H1 (cell line): ENCODE results near the gene TMEM139. TPM values are rescaled to one million over a fixed set of nuclear protein-coding genes. Genes with fewer than 3 reads are reported as not detected.

Source experiments
- SP1 ChIP-seq: IDR thresholded peaks from 2 replicates; pipeline ENCODE4 v1.6.1; 2011; ENCODE audit warnings: low read depth, low read length
- polyA plus RNA-seq, 7 experiments: library from polyadenylated mRNA; depleted of rRNA in 3 of 7; stranded (reverse) in 5 of 7; unstranded in 2 of 7; fragments of >200 nt in 5 of 7; fragments of 200-250 nt in 2 of 7; gene quantifications; 1 replicate in 5 of 7; 2 replicates in 1 of 7; 4 replicates in 1 of 7; pipeline versions ENCODE4 v1.2.1 to v1.2.3, GENCODE V29; 2011 to 2013; ENCODE audit warnings: missing spikeins in 2 of 7, mixed read lengths in 2 of 7
- total RNA-seq: library from RNA; stranded (reverse); fragmentation: NEBNext Ultra II Directional; extraction: Animal tissue kit (Norgen Biotek cat#: 25700); gene quantifications from 2 replicates; pipeline ENCODE4 v1.2.1, GENCODE V29; 2021
- TF ChIP-seq, protein P1 (sequence below): fragments of 300-600 bp; sonication (generic); IDR thresholded peaks from 2 replicates; pipeline ENCODE4 v1.7.1; 2012; ENCODE audit warnings: low read length, moderate library complexity, mild to moderate bottlenecking, inconsistent platforms; ENCODE audit not compliant: insufficient replicate concordance

Gene TMEM139
- total and polyA plus RNA-seq, 2 of the 8 experiments (the other 6 are each of a cell fraction or from before 2014, with no cell fraction given), result 3.2 to 6.7 TPM

DNA sequence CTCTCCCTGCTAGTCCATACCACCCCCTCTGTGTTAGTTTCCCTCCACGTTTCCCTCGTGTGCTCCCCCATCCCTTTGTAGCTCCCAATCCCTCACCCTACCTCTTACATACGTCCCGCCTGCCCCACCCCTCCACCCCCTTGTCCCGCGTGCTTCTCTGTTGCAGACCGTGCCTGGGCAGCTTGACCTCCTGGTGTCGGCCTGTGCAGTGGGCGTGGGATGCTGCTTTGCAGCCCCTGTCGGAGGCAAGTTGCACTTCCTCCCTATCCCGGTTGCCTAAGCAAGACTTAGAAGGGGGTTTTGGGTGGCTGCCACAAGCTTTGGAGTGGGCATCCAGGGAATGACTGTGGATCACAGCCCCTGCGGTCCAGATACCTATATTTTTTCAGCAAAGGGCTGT, 38.9 kb downstream of the TMEM139 start (continued):
- TF ChIP-seq, protein P1, sequence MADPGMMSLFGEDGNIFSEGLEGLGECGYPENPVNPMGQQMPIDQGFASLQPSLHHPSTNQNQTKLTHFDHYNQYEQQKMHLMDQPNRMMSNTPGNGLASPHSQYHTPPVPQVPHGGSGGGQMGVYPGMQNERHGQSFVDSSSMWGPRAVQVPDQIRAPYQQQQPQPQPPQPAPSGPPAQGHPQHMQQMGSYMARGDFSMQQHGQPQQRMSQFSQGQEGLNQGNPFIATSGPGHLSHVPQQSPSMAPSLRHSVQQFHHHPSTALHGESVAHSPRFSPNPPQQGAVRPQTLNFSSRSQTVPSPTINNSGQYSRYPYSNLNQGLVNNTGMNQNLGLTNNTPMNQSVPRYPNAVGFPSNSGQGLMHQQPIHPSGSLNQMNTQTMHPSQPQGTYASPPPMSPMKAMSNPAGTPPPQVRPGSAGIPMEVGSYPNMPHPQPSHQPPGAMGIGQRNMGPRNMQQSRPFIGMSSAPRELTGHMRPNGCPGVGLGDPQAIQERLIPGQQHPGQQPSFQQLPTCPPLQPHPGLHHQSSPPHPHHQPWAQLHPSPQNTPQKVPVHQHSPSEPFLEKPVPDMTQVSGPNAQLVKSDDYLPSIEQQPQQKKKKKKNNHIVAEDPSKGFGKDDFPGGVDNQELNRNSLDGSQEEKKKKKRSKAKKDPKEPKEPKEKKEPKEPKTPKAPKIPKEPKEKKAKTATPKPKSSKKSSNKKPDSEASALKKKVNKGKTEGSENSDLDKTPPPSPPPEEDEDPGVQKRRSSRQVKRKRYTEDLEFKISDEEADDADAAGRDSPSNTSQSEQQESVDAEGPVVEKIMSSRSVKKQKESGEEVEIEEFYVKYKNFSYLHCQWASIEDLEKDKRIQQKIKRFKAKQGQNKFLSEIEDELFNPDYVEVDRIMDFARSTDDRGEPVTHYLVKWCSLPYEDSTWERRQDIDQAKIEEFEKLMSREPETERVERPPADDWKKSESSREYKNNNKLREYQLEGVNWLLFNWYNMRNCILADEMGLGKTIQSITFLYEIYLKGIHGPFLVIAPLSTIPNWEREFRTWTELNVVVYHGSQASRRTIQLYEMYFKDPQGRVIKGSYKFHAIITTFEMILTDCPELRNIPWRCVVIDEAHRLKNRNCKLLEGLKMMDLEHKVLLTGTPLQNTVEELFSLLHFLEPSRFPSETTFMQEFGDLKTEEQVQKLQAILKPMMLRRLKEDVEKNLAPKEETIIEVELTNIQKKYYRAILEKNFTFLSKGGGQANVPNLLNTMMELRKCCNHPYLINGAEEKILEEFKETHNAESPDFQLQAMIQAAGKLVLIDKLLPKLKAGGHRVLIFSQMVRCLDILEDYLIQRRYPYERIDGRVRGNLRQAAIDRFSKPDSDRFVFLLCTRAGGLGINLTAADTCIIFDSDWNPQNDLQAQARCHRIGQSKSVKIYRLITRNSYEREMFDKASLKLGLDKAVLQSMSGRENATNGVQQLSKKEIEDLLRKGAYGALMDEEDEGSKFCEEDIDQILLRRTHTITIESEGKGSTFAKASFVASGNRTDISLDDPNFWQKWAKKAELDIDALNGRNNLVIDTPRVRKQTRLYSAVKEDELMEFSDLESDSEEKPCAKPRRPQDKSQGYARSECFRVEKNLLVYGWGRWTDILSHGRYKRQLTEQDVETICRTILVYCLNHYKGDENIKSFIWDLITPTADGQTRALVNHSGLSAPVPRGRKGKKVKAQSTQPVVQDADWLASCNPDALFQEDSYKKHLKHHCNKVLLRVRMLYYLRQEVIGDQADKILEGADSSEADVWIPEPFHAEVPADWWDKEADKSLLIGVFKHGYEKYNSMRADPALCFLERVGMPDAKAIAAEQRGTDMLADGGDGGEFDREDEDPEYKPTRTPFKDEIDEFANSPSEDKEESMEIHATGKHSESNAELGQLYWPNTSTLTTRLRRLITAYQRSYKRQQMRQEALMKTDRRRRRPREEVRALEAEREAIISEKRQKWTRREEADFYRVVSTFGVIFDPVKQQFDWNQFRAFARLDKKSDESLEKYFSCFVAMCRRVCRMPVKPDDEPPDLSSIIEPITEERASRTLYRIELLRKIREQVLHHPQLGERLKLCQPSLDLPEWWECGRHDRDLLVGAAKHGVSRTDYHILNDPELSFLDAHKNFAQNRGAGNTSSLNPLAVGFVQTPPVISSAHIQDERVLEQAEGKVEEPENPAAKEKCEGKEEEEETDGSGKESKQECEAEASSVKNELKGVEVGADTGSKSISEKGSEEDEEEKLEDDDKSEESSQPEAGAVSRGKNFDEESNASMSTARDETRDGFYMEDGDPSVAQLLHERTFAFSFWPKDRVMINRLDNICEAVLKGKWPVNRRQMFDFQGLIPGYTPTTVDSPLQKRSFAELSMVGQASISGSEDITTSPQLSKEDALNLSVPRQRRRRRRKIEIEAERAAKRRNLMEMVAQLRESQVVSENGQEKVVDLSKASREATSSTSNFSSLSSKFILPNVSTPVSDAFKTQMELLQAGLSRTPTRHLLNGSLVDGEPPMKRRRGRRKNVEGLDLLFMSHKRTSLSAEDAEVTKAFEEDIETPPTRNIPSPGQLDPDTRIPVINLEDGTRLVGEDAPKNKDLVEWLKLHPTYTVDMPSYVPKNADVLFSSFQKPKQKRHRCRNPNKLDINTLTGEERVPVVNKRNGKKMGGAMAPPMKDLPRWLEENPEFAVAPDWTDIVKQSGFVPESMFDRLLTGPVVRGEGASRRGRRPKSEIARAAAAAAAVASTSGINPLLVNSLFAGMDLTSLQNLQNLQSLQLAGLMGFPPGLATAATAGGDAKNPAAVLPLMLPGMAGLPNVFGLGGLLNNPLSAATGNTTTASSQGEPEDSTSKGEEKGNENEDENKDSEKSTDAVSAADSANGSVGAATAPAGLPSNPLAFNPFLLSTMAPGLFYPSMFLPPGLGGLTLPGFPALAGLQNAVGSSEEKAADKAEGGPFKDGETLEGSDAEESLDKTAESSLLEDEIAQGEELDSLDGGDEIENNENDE, result no peak
- TF ChIP-seq SP1, result no peak
